GM19395 (cell line): Measurements from ENCODE around the gene PPP1CC.
A peak's percentile ranks its signal among the peaks of the same experiment; 100 is the strongest.
"Not testable (repeated sequence)": the region's sequence is repeated elsewhere in the genome, so short reads cannot be mapped to it uniquely, and the experiment has no call there.

ENCODE experiments used
- ATAC-seq: cut with Tn5 transposase; IDR thresholded peaks from one replicate; pipeline ENCODE4 v1.9.1; 2021; ENCODE audit warnings: mild to moderate bottlenecking, moderate library complexity; ENCODE audit not compliant: unreplicated experiment

Gene PPP1CC

GRCh38 chr12:110726708-110727369 is 15.9 kb downstream of the PPP1CC start:
- ATAC-seq: no peak

DNA sequence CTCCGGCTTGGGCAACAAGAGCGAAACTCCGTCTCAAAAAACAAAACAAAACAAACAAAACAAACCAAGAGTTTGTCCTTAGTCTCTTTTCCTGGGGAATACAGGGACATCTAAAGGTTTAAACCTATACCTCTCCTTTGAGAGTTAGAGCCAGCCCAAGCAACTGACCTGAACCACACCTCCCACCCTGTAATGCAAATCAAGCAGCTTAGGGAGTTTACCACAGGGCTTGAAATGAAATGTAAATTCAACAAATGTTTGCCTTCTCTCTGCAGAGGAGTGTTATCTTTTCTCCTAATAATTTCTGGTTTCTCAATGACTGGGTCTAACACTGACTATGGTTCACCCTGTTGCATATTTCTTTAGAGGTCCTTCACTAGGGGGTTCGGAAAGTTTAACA is 16.7 kb downstream of the PPP1CC start:
- ATAC-seq: no peak

DNA sequence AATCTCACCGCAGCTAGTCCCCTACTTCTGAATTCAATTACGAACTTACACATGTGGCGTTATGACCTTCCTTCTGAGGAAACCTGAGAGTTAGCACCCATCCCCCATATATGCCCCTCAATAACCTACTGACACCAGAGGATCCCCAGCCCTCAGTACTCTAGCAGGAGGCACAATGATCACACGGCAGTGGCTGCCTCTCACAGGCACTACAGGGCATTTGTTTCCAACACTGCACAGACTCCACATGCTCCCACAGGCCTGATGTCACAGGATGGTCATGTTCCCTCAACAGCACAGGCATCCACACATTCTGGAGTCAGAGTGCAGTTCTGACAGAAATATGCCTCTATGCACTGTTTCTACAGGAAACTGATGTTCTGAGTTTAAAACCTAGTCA is 17.4 kb downstream of the PPP1CC start:
- no peak for ATAC-seq

DNA sequence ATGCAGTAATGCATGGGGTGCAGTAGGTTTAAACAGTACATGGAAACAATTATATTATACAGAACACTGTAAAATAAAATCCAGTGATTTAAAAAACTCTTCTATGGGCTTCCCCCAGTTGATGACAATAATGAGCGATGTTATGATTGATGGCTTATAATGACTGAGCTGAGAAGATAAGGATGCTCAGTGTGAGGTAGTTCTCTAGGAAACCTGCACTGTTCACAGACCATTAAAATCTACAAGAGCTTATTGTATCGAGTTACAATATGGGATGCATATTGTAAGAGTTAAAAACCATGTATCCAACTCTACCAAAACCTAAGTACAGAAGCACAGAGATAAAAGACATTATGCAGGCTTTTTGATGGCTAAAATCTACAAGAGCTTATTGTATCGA is 19.8 kb downstream of the PPP1CC start:
- ATAC-seq: not testable (repeated sequence)

DNA sequence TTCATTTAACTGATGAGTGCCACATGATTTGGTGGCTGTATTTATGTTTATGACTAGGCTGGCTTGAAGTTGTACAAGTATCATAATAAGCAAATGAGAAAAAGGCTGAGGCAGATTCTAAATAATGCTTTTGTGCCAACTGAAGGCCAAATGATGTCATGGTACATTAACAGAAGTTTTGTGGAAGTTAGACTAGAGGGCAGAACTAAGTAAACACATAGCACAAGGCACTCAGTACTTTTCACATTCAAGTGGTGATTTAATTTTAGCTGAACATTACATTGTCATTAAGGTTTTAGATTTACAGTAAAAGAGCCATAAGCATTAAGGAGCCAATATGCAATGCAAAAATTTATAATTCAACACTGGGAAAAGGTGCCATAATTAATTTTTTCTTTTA is 21.1 kb downstream of the PPP1CC start:
- no peak for ATAC-seq

GRCh38 chr12:110720516-110720915 is 22.2 kb downstream of the PPP1CC start:
- no peak for ATAC-seq

GRCh38 chr12:110718222-110718908 is 24.3 kb downstream of the PPP1CC start:
- no peak for ATAC-seq

DNA sequence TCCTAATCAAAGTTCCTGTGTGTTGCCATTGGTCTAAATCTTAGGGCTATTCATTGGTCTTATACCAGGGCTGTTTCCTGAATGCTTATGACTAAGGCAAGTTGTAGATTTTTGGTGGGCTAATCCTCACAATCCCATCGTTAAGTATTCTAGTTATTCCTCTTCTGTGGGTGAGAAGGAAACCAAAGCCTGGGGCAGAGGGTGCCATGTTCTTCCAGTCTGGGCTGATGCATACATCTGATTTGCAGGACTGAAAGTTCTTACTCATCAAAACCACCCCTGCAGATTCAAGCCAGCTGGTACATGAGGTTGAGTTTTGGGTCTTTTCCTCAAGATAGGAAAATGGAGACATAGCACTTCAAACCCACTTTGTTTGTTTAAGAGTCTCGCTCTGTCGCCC is 25.7 kb downstream of the PPP1CC start:
- ATAC-seq: no peak

GRCh38 chr12:110708917-110709316 is 33.8 kb downstream of the PPP1CC start:
- no peak for ATAC-seq

GRCh38 chr12:110705309-110705708 is 37.4 kb downstream of the PPP1CC start:
- ATAC-seq: no peak

- no peak for ATAC-seq
Observed at GRCh38 chr12:110704750-110705149, 37.9 kb downstream of the PPP1CC start.

DNA sequence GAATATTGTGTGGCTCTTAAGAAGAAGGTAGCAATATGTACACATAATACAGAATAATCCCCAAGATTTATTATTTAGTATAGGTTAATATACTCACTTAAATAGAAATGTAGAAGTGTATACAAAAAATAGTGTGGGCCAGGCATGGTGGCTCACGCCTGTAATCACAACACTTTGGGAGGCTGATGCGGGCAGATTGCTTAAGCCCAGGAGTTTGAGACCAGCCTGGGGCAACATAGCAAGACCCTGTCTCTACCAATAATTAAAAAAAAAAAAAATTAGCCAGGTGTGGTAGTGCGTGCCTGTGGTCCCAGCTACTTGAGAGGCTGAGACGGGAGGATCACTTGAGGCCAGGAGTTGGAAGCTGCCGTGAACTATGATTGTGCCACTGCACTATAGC is 38.5 kb downstream of the PPP1CC start:
- ATAC-seq: no peak

GRCh38 chr12:110702081-110702480 is 40.6 kb downstream of the PPP1CC start:
- ATAC-seq: no peak

DNA sequence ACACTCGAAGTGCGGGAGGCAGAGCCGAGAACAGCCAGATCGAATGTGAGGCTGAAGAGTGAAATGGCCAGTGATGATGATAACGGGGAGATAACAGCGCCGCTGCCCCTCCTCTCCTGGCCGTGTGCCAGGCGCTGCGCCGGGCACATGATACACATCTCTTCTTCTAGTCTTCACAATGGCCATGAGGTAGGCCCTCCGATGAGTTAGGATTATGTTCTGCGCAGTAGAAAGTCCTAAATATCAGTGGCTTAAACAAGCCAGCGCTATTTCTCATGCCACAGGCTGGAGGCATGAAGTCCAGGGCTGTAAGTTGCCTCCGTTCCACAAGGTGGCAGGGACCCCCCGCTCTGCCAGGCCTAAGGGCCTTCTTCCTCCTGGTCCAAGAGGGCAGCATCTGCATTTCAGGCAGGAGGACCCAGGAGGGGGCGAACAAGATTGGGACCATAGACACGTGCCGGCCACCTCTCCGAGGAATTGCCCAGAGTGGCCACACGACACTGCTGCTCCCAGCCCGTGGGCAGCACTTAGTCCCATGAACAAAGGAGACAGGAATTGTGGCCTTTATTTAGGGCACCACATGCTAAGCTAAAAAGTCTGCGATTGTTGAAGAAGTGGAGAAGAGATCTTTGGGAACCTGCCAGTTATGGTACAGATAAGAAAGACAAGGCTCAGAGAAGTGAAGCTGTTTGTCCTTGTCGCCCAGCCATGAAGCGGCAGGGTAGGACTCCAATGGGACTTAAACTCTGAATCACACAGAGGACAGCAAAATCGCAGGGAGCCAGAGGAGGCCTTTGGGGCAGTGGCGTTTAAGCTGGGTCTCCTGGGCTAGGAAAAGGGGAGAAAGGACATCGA is 42.9 kb downstream of the PPP1CC start:
- ATAC-seq: no peak

- ATAC-seq: peak; percentile 93
Observed at GRCh38 chr12:110698171-110698902, 44.4 kb downstream of the PPP1CC start.

- no peak for ATAC-seq
Observed at GRCh38 chr12:110697236-110697635, 45.5 kb downstream of the PPP1CC start.

- no peak for ATAC-seq
Observed at GRCh38 chr12:110696283-110696682, 46.4 kb downstream of the PPP1CC start.

DNA sequence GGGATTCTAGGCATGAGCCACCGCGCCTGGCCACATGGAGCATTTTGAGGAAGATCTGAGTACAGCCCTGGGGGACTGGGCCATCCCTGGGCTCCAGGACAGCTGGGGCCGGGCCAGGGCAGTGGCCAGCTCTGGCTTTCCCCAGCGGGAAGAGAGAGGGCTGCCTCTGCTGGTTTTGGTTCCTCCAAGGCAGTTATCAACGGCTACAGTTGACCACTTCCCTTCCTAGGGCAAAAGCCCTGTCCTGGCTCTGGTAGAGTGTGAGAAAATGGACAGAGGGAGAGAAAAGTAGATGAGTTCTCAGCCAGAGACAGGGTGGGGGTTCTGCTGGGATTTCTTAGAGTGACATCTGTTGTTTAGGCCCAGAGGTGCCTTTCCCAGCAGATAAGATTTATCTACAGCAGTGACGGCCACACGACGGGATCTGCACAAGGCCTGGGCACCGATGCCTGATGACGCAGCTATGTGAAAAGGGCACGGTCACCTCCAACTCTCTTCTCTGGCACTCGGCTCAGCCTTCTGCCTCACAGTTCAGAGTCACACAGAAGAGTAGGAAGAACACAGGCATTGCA is 48.3 kb downstream of the PPP1CC start:
- no peak for ATAC-seq

GRCh38 chr12:110693731-110694130 is 49.0 kb downstream of the PPP1CC start:
- no peak for ATAC-seq

GRCh38 chr12:110690127-110690430 is 52.6 kb downstream of the PPP1CC start:
- ATAC-seq: no peak
